NCI-H1105 treated with DMSO at 0.1 percent for 48 hours (cell line): ENCODE measurements around the gene OGFR.
A peak's percentile ranks its signal among the peaks of the same experiment; 100 is the strongest.

ENCODE experiments used
- DNase-seq: peaks from one replicate; lab custom pipeline; 2025; lab: John Stamatoyannopoulos, UW

OGFR gene

GRCh38 chr20:62782149-62782892, 22.3 kb upstream of the OGFR start:
- no peak for DNase-seq

- no peak for DNase-seq
These were observed 21.7 kb upstream of the OGFR start for GRCh38 chr20:62782893-62783278.

- no peak for DNase-seq
These were observed 20.1 kb upstream of the OGFR start for GRCh38 chr20:62784497-62784896.

GRCh38 chr20:62785393-62785792, 19.2 kb upstream of the OGFR start:
- no peak for DNase-seq

GRCh38 chr20:62786157-62786556, 18.5 kb upstream of the OGFR start:
- no peak for DNase-seq

GRCh38 chr20:62787321-62787720, 17.3 kb upstream of the OGFR start:
- DNase-seq, result no peak

- no peak for DNase-seq
These were observed 16.8 kb upstream of the OGFR start for GRCh38 chr20:62787866-62788265.

- no peak for DNase-seq
These were observed 16.0 kb upstream of the OGFR start for GRCh38 chr20:62788607-62789006.

DNA sequence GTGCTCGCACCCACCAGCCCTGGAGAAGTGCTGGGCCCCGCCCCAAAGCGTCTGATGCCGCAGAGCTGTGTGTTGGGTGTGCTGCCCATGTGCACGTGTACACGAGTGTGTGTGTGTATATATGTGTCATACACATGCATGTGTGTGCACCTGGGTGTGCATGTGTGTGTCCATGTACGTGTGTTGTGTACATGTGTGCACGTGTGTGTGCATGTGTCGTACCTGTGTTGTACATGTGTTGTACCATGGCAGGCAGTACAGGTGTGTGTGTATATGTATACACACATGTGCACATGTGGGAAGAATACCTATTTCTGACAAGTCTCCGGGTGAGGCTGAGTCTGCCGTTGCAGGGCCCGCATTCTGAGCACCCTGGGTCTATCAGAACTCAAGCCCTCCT, 14.6 kb upstream of the OGFR start:
- DNase-seq, result no peak

GRCh38 chr20:62791301-62792181, 13.1 kb upstream of the OGFR start:
- peak; percentile 89 for DNase-seq

DNA sequence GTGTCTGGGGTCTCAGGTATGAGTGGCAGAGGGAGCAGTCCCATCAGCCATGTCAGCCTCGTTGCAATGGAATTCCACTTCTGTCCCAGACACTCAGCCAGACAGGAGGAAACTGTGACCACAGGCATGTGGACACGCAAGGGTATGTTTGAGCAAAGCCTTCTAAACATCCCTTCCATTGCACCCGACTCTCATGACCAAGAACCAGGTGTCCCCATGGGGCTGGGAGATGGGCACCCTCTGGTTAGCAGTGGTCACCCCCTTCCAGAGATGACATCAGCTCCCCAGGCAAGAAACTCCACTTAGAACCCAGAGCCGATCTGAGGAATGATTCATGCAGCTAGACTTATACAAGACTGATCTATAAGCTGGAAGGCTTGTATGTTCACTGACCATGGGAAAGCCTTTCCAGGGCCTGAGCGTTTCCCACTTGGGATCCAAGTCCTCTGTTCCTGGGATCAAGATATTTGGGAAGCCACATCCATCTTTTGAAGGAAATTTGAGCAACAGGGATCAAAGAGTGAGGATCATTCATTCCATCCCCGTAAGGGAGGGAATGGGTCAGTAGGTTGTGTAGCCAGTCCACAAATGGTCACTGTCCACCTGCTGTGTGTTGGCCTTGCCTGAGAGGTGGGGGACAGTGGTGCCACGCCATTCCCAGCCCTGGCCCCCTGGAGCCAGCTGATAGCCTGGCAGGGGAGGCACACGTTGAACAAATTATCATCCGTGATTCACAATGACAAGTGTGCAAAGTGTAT, 12.3 kb upstream of the OGFR start:
- no peak for DNase-seq

GRCh38 chr20:62792940-62793756, 11.5 kb upstream of the OGFR start:
- no peak for DNase-seq

DNA sequence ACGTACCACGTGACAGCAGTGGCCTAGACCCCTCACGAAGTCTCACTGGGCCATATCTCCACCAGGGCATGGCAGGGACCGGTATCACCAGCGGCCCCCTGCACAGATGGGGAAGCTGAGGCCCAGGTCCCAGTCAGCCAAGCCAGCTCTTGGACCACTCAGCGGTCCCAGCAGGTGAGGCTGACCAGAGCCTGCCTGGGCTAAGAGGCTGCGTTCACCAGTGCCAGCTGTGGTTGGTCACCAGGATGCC, 11.0 kb upstream of the OGFR start:
- no peak for DNase-seq

GRCh38 chr20:62794007-62794724, 10.5 kb upstream of the OGFR start:
- DNase-seq, result peak; percentile 90

DNA sequence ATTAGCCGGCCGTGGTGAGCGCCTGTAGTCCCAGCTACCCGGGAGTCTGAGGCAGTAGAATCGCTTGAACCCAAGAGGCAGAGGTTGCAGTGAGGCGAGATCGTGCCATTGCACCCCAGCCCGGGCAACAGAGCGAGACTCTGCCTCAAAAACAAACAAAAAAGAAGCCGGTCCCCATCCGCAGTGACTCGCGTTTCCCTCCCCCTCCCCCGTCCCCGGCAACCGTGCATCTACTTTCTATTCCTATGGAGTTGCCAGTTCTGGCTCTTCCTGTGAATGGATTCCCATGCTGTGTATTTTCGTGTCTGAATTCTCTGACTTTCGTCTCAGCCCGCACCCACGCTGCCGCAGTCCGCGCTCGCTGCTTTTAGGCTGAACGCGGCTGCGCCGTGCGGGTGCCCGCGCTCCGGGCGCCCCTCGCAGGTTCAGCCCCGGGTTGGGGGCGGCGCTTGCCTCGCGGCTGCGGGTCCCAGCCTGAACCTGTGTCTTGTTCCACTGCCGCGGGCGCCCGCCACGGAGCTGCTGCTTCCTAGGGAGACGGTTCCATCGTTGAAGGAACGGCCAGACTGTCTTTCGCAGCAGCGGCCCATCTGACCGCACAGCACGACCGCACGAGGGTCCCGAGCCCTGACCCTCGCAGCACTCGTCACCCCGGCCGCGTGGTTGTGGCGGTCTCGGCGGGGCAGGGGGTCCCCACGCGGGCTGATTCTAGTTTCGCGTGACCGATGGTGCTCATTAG, 9.4 kb upstream of the OGFR start:
- DNase-seq, result peak; percentile 63

DNA sequence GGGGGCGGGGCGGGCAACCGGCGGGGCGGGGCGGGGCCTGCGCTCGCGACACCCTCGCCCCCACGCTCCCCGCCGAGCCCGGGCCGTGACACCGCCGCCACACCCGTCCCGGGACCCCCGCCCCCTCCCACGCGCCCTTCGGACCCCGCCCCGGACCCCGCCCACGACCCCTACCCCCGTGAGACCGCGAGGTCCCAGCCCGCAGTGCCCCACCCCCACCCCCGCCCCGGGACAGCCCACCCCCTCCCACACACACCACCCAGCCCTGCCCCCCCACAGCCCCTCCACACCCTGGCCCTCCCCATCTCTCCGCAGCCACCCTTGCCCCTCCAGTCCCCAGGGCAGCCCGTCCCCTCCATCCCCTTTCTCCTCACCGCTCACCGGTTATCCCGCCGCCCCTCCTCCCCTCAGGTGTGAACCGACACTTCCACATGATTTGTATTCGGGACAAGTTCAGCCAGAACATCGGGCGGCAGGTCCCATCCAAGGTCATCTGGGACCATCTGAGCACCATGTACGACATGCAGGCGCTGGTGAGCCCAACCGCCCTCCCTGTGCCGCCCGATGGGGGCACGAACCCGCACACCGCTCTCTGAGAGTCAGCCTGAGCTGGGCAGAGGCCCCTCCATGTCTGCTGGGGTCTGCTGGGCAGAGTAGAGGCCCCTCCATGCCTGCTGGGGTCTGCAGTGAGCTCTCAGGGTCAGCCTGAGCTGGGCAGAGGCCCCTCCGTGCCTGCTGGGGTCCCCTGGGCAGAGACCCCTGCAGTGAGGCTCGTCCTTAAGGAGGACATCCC, 7.7 kb upstream of the OGFR start:
- DNase-seq, result no peak

DNA sequence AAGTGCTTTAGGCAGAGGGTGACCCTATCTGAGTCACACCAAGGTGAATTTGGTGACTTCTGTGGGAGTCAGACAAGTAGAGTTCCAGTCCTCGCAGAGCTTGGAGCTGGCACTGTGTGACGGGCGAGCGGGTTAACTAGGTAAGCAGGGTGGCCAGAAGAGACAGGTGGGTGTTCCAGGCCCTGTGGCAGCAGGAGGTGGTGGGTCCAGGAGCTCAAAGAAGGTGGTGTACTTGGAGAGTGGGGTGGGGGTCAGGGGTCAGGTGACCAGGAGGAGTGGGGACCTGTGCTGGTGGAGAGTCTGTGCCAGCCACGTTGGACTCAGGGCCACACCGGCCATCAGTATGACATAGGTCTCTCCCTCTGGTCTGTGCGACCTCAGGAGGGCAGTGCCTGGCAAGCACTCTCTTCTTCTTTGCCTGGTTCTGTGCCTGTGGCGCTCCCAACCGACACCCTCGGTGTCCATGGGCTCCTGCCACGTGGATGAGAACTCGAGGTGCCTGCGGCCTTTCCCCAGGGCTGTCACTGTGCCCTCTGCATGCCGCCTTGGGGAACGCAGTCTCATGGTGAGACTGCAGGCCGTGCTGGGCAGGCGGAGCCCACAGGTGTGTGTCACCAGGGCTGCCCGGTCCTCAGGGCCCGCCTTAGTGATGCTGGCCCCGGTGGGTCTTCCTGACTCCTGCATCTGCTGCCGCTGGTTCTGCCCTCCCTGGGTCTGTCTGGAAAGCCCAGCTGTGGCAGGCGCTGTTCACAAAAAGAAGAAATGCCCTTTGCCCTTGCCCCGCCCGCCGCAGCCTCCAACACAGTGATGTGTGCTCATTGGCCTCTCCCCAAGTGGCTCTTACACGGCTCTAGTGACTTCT, 6.7 kb upstream of the OGFR start:
- no peak for DNase-seq

DNA sequence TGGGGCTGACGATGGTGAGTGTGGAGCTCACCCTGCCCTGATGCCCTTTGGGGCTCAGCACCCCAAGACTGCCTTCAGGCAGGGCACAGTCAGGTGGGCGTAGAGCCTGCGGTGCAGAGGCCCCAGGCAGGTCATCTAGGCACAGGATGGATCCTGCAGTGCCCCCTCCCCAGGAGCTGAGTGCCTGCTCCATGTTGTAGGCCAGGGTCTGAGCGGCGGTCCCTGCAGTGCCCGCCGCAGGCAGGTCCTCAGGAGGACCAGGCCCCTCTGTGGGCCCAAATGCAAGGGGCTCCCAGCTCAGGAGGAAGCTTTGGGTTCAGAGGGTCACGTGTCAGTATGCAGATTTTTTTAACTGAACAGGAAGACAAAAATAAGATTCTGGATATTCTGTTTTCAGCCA, 5.6 kb upstream of the OGFR start:
- no peak for DNase-seq

DNA sequence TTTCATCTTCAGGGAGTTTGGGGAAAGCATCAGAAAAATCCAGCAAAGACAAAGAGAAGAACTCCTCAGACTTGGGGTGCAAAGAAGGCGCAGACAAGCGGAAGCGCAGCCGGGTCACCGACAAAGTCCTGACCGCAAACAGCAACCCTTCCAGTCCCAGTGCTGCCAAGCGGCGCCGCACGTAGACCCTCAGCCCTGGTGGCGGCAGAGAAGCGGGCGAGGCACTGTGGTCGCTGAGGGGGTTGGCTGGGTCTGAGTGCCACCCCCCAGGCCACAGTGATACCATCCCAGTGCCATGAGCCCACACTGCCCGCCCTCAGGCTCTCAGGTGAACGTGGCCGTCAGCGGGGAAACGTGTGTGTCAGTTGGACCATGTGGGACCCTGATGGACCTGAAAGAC, 5.2 kb upstream of the OGFR start:
- no peak for DNase-seq
